Tibial artery (tissue), 4 donors: ENCODE measurements around the gene SRGAP3.
"Not testable (repeated sequence)": the region's sequence is repeated elsewhere in the genome, so short reads cannot be mapped to it uniquely, and the experiment has no call there.

Source experiments
- DNase-seq, 2 donors: peaks; one replicate each; pipeline ENCODE4 v3.0.0-alpha.2; 2019
- H3K27ac ChIP-seq, 2 donors: fragments of 200-600 bp; sonication (generic) in 1 of 2; 1 replicate in 1 of 2; 2 replicates in 1 of 2; pipeline ENCODE4 v1.5.1; 2018 to 2019; ENCODE audit warnings: mild to moderate bottlenecking in 1 of 2
- H3K27me3 ChIP-seq, 2 donors: fragments of 200-600 bp; sonication (generic) in 1 of 2; one replicate each; pipeline versions ENCODE4 v1.5.1 to v1.6.0; 2016 to 2019
- H3K36me3 ChIP-seq, 3 donors: fragments of 200-600 bp; sonication (generic) in 2 of 3; one replicate each; pipeline ENCODE4 v1.5.1; 2016 to 2019; ENCODE audit warnings: mild to moderate bottlenecking in 2 of 3
- H3K4me1 ChIP-seq, 4 donors: fragments of 200-600 bp; sonication (generic) in 2 of 4; 1 replicate in 3 of 4; 2 replicates in 1 of 4; pipeline ENCODE4 v1.5.1; 2016 to 2019
- H3K4me3 ChIP-seq, 2 donors: fragments of 200-600 bp; sonication (generic) in 1 of 2; 1 replicate in 1 of 2; 2 replicates in 1 of 2; pipeline ENCODE4 v1.5.1; 2018 to 2019; ENCODE audit warnings: mild to moderate bottlenecking in 2 of 2
- H3K9me3 ChIP-seq, 3 donors: fragments of 200-600 bp; sonication (generic) in 1 of 3; one replicate each; pipeline ENCODE4 v1.5.1; 2016 to 2019
- CTCF ChIP-seq, 2 experiments: fragments of 200-600 bp in 1 of 2; fragments of 450-650 bp in 1 of 2; IDR thresholded peaks; one replicate each; pipeline ENCODE4 v1.5.1; 2017 to 2019; ENCODE audit warnings: antibody characterized with exemption in 2 of 2, mild to moderate bottlenecking in 1 of 2, moderate library complexity in 1 of 2
- intact Hi-C: fragments of 100-400 bp; cut with DNase I; formaldehyde crosslinking; loops from one replicate; pipeline ENCODE4 v1.15.0; 2023; ENCODE audit warnings: low total_unique reads

The SRGAP3 gene

DNA sequence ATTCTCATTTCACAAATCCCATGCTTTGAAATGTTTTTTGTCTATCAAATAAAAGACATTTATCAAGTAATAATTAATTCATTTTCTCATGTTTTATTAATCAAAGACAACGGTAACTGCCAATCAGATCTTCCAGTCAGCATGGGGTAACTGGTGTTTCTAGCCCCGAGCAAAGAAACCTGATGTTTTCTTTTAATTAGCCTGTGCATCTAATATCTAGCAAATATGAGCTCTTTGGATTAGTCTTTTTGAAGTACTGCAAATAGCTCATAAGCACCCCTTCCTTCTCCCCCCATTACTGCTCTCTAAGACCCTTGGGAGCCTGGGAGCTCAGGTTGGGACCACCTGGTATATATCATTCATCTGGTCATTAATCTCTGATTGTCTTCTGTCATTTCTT lies 43.1 kb upstream of the SRGAP3 start:
- intact Hi-C loops: no loop called here
- Histone ChIP-seq H3K27me3 (no peaks in the 10 kb centered on the region), H3K9me3 (no peaks in the 10 kb centered on the region), H3K4me3 (no peak overlapping the region), H3K36me3 (no peaks in the 10 kb centered on the region), H3K4me1 (no peaks in the 10 kb centered on the region), H3K27ac (no peak overlapping the region)
- TF ChIP-seq CTCF (IDR thresholded peaks at IDR 0.05): no peak
- no peak for DNase-seq

DNA sequence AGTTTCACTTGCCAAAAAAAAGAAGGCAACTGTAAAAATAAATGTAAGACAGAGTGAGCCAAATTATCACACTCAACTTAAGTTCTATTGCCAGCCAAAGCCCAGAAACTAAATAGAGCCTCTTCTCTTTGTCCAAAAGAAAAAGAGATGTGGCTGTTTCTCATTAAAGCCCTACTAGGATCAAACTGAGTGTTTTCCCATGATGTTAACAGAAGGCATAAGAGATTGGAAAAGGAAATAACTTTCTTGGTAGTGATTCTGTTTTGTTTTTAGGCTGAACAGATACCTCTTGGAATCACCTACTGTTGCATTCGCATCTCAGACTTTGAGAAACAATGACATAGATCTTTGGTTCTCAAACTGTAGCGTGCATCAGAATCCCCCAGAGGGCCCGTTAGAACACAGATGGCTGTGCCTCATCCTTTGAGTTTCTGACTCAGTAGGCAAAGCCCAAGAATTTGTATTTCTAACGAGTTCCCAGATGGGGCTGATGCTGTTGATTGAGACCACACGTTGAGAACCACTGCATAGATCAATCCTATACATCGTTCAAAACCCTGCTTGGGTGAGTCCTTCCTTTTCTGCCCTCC lies 42.5 kb upstream of the SRGAP3 start:
- intact Hi-C loops: no loop called here
- Histone ChIP-seq H3K9me3 (no peaks in the 10 kb centered on the region), H3K4me1 (no peaks in the 10 kb centered on the region), H3K27ac (no peak overlapping the region), H3K27me3 (no peaks in the 10 kb centered on the region), H3K4me3 (no peak overlapping the region), H3K36me3 (no peaks in the 10 kb centered on the region)
- TF ChIP-seq CTCF (IDR thresholded peaks at IDR 0.05): no peak
- DNase-seq: no peak

DNA sequence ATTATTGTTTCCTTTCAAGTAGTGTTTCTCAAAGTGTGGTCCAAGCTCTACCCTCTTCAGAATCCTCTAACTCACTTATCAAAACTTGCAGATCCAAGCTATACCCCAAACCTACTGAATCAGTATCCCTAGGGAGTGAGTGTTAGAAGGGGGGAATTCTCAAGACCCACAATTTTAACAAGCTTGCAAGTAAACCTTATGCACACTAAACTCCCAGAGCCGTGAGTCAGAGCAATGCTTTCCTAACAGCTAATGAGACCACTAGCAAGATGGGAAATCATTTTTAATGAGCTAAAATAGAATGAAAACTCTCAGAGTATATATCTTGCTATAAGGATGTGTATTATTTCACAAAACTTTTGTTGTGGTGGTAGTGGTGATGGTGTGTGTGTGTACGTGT lies 41.1 kb upstream of the SRGAP3 start:
- Histone ChIP-seq H3K27me3 (no peaks in the 10 kb centered on the region), H3K9me3 (no peaks in the 10 kb centered on the region), H3K27ac (no peak overlapping the region), H3K4me1 (no peaks in the 10 kb centered on the region), H3K36me3 (no peaks in the 10 kb centered on the region), H3K4me3 (no peak overlapping the region)
- no peak for TF ChIP-seq CTCF (IDR thresholded peaks at IDR 0.05)
- no peak for DNase-seq
- intact Hi-C loops: no loop called here

DNA sequence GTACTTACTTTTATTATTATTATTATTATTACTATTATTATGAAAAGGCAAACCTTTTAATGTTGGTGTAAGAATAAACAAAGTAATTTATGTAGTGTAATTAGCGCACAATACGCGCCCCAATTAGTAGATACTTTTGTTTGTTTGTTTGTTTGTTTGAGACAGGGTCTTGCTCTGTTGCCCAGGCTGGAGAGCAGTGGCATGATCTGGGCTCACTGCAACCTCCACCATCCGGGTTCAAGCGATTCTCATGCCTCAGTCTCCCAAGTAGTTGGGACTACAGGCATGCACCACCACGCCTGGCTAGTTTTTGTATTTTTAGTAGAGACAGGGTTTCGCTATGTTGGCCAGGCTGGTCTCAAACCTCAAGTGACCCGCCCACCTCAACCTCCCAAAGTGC lies 32.1 kb upstream of the SRGAP3 start:
- DNase-seq, H3K27me3 ChIP-seq, intact Hi-C loops, H3K4me1 ChIP-seq, H3K4me3 ChIP-seq, H3K36me3 ChIP-seq, H3K9me3 ChIP-seq, H3K27ac ChIP-seq: not testable (repeated sequence)

DNA sequence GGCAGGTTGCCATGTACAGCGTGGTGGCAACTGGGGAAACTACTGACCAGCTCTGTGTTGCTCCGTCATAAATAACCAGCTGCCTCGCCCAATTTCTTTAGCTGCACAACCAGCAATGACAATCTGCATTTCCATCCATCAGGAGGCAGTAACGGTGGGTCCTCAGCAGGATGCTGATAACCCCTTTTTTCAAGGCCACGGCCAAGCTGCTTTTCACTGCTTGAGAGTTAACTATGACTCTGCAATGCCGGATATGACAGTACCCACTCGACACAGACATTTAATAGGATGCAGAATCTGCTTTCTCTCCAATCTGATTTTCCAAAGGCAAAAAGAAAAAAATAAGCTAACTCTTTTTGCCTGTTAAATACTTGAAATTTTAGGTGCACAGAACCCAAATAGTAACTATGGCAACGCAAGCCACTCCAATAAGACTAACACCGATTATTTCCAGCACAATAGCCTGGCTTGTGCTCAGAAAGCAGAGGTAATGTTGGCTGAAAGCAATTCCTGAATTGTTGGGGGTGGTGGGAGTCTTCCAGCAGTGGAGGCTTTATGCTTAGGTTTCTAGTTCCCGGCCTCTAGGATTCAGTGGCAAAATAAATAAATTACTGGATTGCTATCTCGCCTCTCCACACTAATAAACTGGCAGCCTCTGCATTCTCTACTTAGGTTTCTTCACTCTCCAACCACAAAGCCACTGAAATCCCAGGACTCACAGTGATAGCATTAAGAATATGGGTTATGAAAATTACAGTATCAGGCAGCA lies 31.2 kb upstream of the SRGAP3 start:
- Histone ChIP-seq H3K4me3 (no peak overlapping the region), H3K36me3 (no peaks in the 10 kb centered on the region), H3K27me3 (no peaks in the 10 kb centered on the region), H3K4me1 (peaks cover 0 to 4% (median 0%) of the 10 kb centered on the region in 4 donors), H3K27ac (no peak overlapping the region), H3K9me3 (no peaks in the 10 kb centered on the region)
- intact Hi-C loops: no loop called here
- no peak for DNase-seq
- TF ChIP-seq CTCF (IDR thresholded peaks at IDR 0.05): no peak

GRCh38 chr3:9279966-9280365 lies 30.5 kb upstream of the SRGAP3 start:
- peaks cover 0 to 4% (median 0%) of the 10 kb centered on the region in 4 donors for H3K4me1 ChIP-seq
- H3K4me3 ChIP-seq: no peak overlapping the region
- no peaks in the 10 kb centered on the region for H3K9me3 ChIP-seq
- intact Hi-C loops: no loop called here
- no peak for DNase-seq
- no peaks in the 10 kb centered on the region for H3K36me3 ChIP-seq
- H3K27ac ChIP-seq: no peak overlapping the region
- no peak for TF ChIP-seq CTCF (IDR thresholded peaks at IDR 0.05)
- H3K27me3 ChIP-seq: no peaks in the 10 kb centered on the region
